ENCODE results near the gene PHOSPHO1. TPM values are rescaled to one million over a fixed set of nuclear protein-coding genes. Genes with fewer than 3 reads are reported as not detected.
"Not testable (repeated sequence)": the region's sequence is repeated elsewhere in the genome, so short reads cannot be mapped to it uniquely, and the experiment has no call there.

The PHOSPHO1 gene
- total RNA-seq = not detected in 2 replicates
- long read RNA-seq = 0 reads

- Mint-ChIP-seq H3K36me3 (ENCODE audit: low read depth) (no peaks in the 10 kb centered on the region), H3K4me3 (peak within 1 kb of the TSS; percentile 78), H3K27me3 (ENCODE audit: low read depth) (peaks cover 80% of the 10 kb centered on the region), H3K4me1 (peaks cover 8% of the 10 kb centered on the region), H3K9me3 (no peaks in the 10 kb centered on the region), H3K27ac (ENCODE audit: unreplicated experiment) (no peak within 1 kb of the TSS)
- TF ChIP-seq CTCF (conservative IDR thresholded peaks at IDR 0.05) = no peak
- peak; percentile 84 for DNase-seq (ENCODE audit: low read depth, low spot score)
Observed at GRCh38 chr17:49230636-49231562, at the start of gene PHOSPHO1. PHOSPHO1 (minus strand) TSS chr17:49230787; CDS start chr17:49226691, 4,096 bp downstream.

GRCh38 chr17:49280061-49280460 lies 49.5 kb upstream of the PHOSPHO1 start:
- H3K36me3 Mint-ChIP-seq (ENCODE audit: low read depth) = no peaks in the 10 kb centered on the region
- H3K9me3 Mint-ChIP-seq = peaks cover 4% of the 10 kb centered on the region
- H3K27ac Mint-ChIP-seq (ENCODE audit: unreplicated experiment) = no peak overlapping the region
- no peak overlapping the region for H3K4me3 Mint-ChIP-seq
- no peaks in the 10 kb centered on the region for H3K4me1 Mint-ChIP-seq
- H3K27me3 Mint-ChIP-seq (ENCODE audit: low read depth) = no peaks in the 10 kb centered on the region
- no peak for DNase-seq (ENCODE audit: low read depth, low spot score)
- no peak for TF ChIP-seq CTCF (conservative IDR thresholded peaks at IDR 0.05)

GRCh38 chr17:49279263-49280015 lies 48.9 kb upstream of the PHOSPHO1 start:
- DNase-seq (ENCODE audit: low read depth, low spot score); H3K4me3 Mint-ChIP-seq; H3K27ac Mint-ChIP-seq (ENCODE audit: unreplicated experiment); H3K36me3 Mint-ChIP-seq (ENCODE audit: low read depth); H3K27me3 Mint-ChIP-seq (ENCODE audit: low read depth); H3K4me1 Mint-ChIP-seq; H3K9me3 Mint-ChIP-seq: not testable (repeated sequence)

- no peak for TF ChIP-seq CTCF (conservative IDR thresholded peaks at IDR 0.05)
- Mint-ChIP-seq H3K27me3 (ENCODE audit: low read depth) (no peaks in the 10 kb centered on the region), H3K27ac (ENCODE audit: unreplicated experiment) (no peak overlapping the region), H3K4me3 (no peak overlapping the region), H3K36me3 (ENCODE audit: low read depth) (no peaks in the 10 kb centered on the region), H3K4me1 (no peaks in the 10 kb centered on the region), H3K9me3 (peaks cover 4% of the 10 kb centered on the region)
- DNase-seq (ENCODE audit: low read depth, low spot score) = no peak
Observed at GRCh38 chr17:49278076-49278475, 47.5 kb upstream of the PHOSPHO1 start.

- H3K4me1 Mint-ChIP-seq = no peaks in the 10 kb centered on the region
- no peaks in the 10 kb centered on the region for H3K36me3 Mint-ChIP-seq (ENCODE audit: low read depth)
- peaks cover 4% of the 10 kb centered on the region for H3K9me3 Mint-ChIP-seq
- no peak overlapping the region for H3K4me3 Mint-ChIP-seq
- H3K27me3 Mint-ChIP-seq (ENCODE audit: low read depth) = no peaks in the 10 kb centered on the region
- H3K27ac Mint-ChIP-seq (ENCODE audit: unreplicated experiment) = no peak overlapping the region
- TF ChIP-seq CTCF (conservative IDR thresholded peaks at IDR 0.05) = no peak
- no peak for DNase-seq (ENCODE audit: low read depth, low spot score)
Observed at GRCh38 chr17:49277638-49278037, 47.1 kb upstream of the PHOSPHO1 start.

- not testable (repeated sequence) for H3K36me3 Mint-ChIP-seq (ENCODE audit: low read depth); H3K4me1 Mint-ChIP-seq; H3K4me3 Mint-ChIP-seq; DNase-seq (ENCODE audit: low read depth, low spot score); H3K27me3 Mint-ChIP-seq (ENCODE audit: low read depth); H3K27ac Mint-ChIP-seq (ENCODE audit: unreplicated experiment); H3K9me3 Mint-ChIP-seq
Observed at GRCh38 chr17:49275981-49276380, 45.4 kb upstream of the PHOSPHO1 start.

All from neural crest cell (in vitro differentiated cells).